GM12872 (cell line): Measurements from ENCODE around the gene C16orf92.

Experiments used
- CTCF ChIP-seq: IDR thresholded peaks from 3 replicates; pipeline ENCODE4 v1.5.1; 2011; ENCODE audit warnings: low read depth, mild to moderate bottlenecking, low read length, moderate library complexity; ENCODE audit not compliant: insufficient read depth

The C16orf92 gene

GRCh38 chr16:29985271-29985811 is 37.7 kb upstream of the C16orf92 start:
- no peak for TF ChIP-seq CTCF

- TF ChIP-seq CTCF, result no peak
Observed at GRCh38 chr16:29986231-29986630, 36.8 kb upstream of the C16orf92 start.

- no peak for TF ChIP-seq CTCF
Observed at GRCh38 chr16:29986931-29987330, 36.1 kb upstream of the C16orf92 start.

GRCh38 chr16:29987371-29988085 is 35.5 kb upstream of the C16orf92 start:
- no peak for TF ChIP-seq CTCF

- TF ChIP-seq CTCF, result no peak
Observed at GRCh38 chr16:29988346-29989075, 34.5 kb upstream of the C16orf92 start.

- no peak for TF ChIP-seq CTCF
Observed at GRCh38 chr16:29989111-29989858, 33.7 kb upstream of the C16orf92 start.

GRCh38 chr16:29990034-29990433 is 33.0 kb upstream of the C16orf92 start:
- TF ChIP-seq CTCF, result no peak
